A673 (cell line): ENCODE results near the gene ANKRD18A. TPM values are rescaled to one million over a fixed set of nuclear protein-coding genes. Genes with fewer than 3 reads are reported as not detected.
"Not testable (repeated sequence)": the region's sequence is repeated elsewhere in the genome, so short reads cannot be mapped to it uniquely, and the experiment has no call there.

ENCODE experiments used
- BruUV-seq: library from RNA; stranded (reverse); fragments of 400-500 nt; replicated peaks from 2 replicates; lab custom pipeline; 2021; lab: Mats Ljungman, UMichigan
- CTCF ChIA-PET: fragments of 300-600 bp; sonication (Branson Sonifier 250); formaldehyde crosslinking; loops from one replicate; lab custom pipeline; 2022; ENCODE audit warnings: antibody characterized with exemption; lab: Charles Lee
- POLR2A ChIA-PET: fragments of 300-600 bp; sonication (Branson Sonifier 250); formaldehyde crosslinking; loops from one replicate; lab custom pipeline; 2022; ENCODE audit warnings: antibody characterized with exemption; ENCODE audit not compliant: low non-redundant PET; lab: Charles Lee
- DNase-seq: peaks from one replicate; pipeline ENCODE4 v3.0.0-alpha.2; 2015; ENCODE audit warnings: low spot score
- H3K27ac ChIP-seq: fragments of 200-600 bp; sonication (generic); 2 replicates; pipeline ENCODE4 v1.5.1; 2016; ENCODE audit warnings: mixed run types, low read depth, mild to moderate bottlenecking, mixed read lengths, antibody characterized with exemption, low read length; ENCODE audit not compliant: poor library complexity, severe bottlenecking
- H3K27me3 ChIP-seq: fragments of 200-600 bp; sonication (generic); replicated peaks from 2 replicates; pipeline ENCODE4 v1.6.1; 2017; ENCODE audit warnings: mixed run types, low read depth, mild to moderate bottlenecking, mixed read lengths, antibody characterized with exemption, low read length; ENCODE audit not compliant: insufficient read depth, poor library complexity
- H3K36me3 ChIP-seq: fragments of 200-600 bp; sonication (generic); 2 replicates; pipeline ENCODE4 v1.6.1; 2016; ENCODE audit warnings: mixed run types, mild to moderate bottlenecking, mixed read lengths, antibody characterized with exemption, low read length; ENCODE audit not compliant: insufficient read depth, poor library complexity, severe bottlenecking
- H3K4me1 ChIP-seq: fragments of 200-600 bp; sonication (generic); 2 replicates; pipeline ENCODE4 v1.6.1; 2017; ENCODE audit warnings: mixed run types, mild to moderate bottlenecking, mixed read lengths, antibody characterized with exemption, low read length; ENCODE audit not compliant: insufficient read depth, poor library complexity, severe bottlenecking
- H3K4me3 ChIP-seq: fragments of 200-600 bp; sonication (generic); 2 replicates; pipeline ENCODE4 v1.5.1; 2016; ENCODE audit warnings: low read depth, mixed run types, mild to moderate bottlenecking, mixed read lengths, low read length; ENCODE audit not compliant: poor library complexity, severe bottlenecking
- H3K9me3 ChIP-seq: fragments of 200-600 bp; sonication (generic); 2 replicates; pipeline ENCODE4 v1.6.1; 2016; ENCODE audit warnings: mixed run types, low read depth, mild to moderate bottlenecking, mixed read lengths, antibody characterized with exemption, low read length; ENCODE audit not compliant: poor library complexity, severe bottlenecking
- intact Hi-C: fragments of 100-400 bp; cut with micrococcal nuclease; formaldehyde crosslinking; loops from one replicate; pipeline ENCODE4 v1.10.0; 2022; ENCODE audit not compliant: unreplicated experiment
- total RNA-seq: library from RNA; stranded (reverse); gene quantifications from 2 replicates; pipeline ENCODE4 v1.2.3, GENCODE V29; 2021

Gene ANKRD18A
- total RNA-seq, 1 experiment from 2014 or later = not detected

GRCh38 chr9:38595117-38595516, 25.3 kb downstream of the ANKRD18A start:
- H3K4me3 ChIP-seq, H3K4me1 ChIP-seq, POLR2A ChIA-PET, DNase-seq, H3K9me3 ChIP-seq, BruUV-seq, H3K36me3 ChIP-seq, H3K27ac ChIP-seq, CTCF ChIA-PET: not testable (repeated sequence)
- peaks cover 17% of the 10 kb centered on the region for H3K27me3 ChIP-seq
- intact Hi-C loops = loop anchor here (10.0 kb wide), 1 partner anchor 150 kb away; no protein-coding TSS in a partner anchor

DNA sequence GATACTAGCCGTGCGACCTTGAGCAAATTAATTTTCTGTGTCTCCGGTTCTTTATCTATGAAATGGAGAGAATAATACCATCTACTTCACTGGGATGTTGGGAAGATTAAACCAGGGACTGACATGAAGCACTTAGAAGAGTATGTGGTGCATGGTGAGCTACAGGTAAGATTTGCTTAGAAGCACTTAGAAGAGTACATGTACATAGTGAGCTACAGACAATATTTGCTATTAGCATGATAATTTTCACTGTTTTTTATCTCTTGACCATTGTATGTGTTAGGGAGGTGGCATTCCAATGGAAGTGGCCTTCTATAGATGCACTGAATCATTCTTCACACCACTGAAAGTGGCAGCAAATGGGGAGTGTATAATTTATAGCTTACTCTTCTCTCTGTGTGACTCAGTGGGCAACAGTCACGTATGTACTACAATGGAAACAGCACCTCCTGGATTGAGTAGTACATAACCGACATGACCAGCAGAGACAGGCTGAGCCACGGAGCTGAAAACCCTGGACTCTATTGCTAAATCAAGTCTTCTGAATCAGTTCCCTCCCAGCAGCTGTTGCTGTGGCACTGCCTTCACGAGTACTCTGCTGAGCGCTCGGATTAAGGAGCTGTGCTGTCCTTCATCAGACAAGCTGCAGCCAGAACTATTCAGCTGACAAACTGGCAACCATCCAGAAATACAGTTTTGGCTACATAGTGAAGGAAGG, 28.9 kb downstream of the ANKRD18A start:
- H3K36me3 ChIP-seq, POLR2A ChIA-PET, BruUV-seq, H3K4me1 ChIP-seq, H3K4me3 ChIP-seq, H3K27ac ChIP-seq, CTCF ChIA-PET, H3K9me3 ChIP-seq: not testable (repeated sequence)
- H3K27me3 ChIP-seq = peaks cover 11% of the 10 kb centered on the region
- DNase-seq = peak; percentile 19
- intact Hi-C loops = loop anchor here (10.0 kb wide), 1 partner anchor 147 kb away; no protein-coding TSS in a partner anchor

DNA sequence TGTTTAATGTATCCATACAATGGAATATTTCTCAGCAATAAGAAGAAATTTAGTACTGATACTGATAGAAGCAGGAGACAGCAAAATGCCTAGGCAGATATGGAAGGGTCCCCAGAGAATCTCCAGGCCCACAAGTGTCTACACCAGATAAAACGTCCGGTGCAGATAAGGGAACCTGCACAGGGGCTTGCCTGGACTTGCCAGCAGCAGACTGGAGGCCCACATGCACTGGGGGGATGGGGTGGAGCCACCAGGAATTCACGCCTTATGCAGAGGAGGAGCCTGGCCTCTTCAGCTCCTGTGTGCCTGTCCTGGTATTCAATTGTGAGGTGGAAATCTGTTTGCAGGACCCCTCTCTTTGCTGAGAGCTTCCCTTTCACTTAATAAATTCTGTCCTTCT, 36.6 kb downstream of the ANKRD18A start:
- H3K4me3 ChIP-seq, intact Hi-C loops, DNase-seq, H3K27me3 ChIP-seq, H3K27ac ChIP-seq, BruUV-seq, CTCF ChIA-PET, H3K36me3 ChIP-seq, H3K9me3 ChIP-seq, H3K4me1 ChIP-seq, POLR2A ChIA-PET: not testable (repeated sequence)

GRCh38 chr9:38580112-38580511, 40.3 kb downstream of the ANKRD18A start:
- DNase-seq, POLR2A ChIA-PET, CTCF ChIA-PET, H3K4me3 ChIP-seq, intact Hi-C loops, H3K4me1 ChIP-seq, H3K27ac ChIP-seq, BruUV-seq, H3K9me3 ChIP-seq, H3K36me3 ChIP-seq, H3K27me3 ChIP-seq: not testable (repeated sequence)

GRCh38 chr9:38576181-38576580, 44.2 kb downstream of the ANKRD18A start:
- BruUV-seq, POLR2A ChIA-PET, CTCF ChIA-PET, H3K27ac ChIP-seq, H3K4me3 ChIP-seq, intact Hi-C loops, H3K4me1 ChIP-seq, H3K27me3 ChIP-seq, H3K9me3 ChIP-seq, H3K36me3 ChIP-seq, DNase-seq: not testable (repeated sequence)

DNA sequence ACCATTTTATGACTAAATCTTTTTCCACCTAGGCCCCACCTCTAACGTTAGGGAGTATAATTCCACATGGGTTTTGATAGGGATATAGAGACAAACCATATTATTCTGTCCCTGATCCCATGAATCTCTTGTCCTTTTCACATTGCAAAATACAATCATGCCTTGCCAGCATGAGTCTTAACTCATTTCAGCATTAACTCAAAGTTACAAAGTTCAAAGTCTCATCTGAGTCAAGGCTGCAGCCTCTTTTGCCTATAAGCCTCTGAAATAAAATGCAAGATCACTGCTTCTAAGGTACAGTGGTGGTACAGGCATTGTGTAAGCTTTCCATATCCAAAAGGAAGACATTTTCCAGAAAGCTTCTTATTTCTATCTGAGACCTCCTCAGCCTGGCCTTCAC, 54.3 kb downstream of the ANKRD18A start:
- H3K4me3 ChIP-seq, H3K36me3 ChIP-seq, H3K4me1 ChIP-seq, intact Hi-C loops, BruUV-seq, POLR2A ChIA-PET, CTCF ChIA-PET, H3K27ac ChIP-seq, H3K9me3 ChIP-seq, H3K27me3 ChIP-seq, DNase-seq: not testable (repeated sequence)

GRCh38 chr9:38565178-38565577, 55.2 kb downstream of the ANKRD18A start:
- H3K9me3 ChIP-seq, DNase-seq, CTCF ChIA-PET, H3K36me3 ChIP-seq, H3K4me1 ChIP-seq, intact Hi-C loops, POLR2A ChIA-PET, H3K27ac ChIP-seq, BruUV-seq, H3K27me3 ChIP-seq, H3K4me3 ChIP-seq: not testable (repeated sequence)
